H1 (cell line): ENCODE results near the gene RPTOR. TPM values are rescaled to one million over a fixed set of nuclear protein-coding genes. Genes with fewer than 3 reads are reported as not detected.

Experiments used
- EGR1 ChIP-seq: IDR thresholded peaks from 2 replicates; pipeline ENCODE4 v1.6.1; 2011; ENCODE audit warnings: low read depth, low read length, borderline replicate concordance
- EP300 ChIP-seq, 2 experiments: IDR thresholded peaks; 1 replicate in 1 of 2; 2 replicates in 1 of 2; pipeline ENCODE4 v1.6.1; 2011 to 2012; ENCODE audit warnings: low read depth in 2 of 2, low read length in 2 of 2, mild to moderate bottlenecking in 2 of 2, borderline replicate concordance in 1 of 2, inconsistent platforms in 1 of 2, moderate library complexity in 1 of 2
- POU5F1 ChIP-seq: IDR thresholded peaks from 2 replicates; pipeline ENCODE4 v1.6.1; 2011; ENCODE audit warnings: low read depth, mild to moderate bottlenecking, low read length, moderate library complexity
- ZNF274 ChIP-seq: IDR thresholded peaks from 2 replicates; pipeline ENCODE4 v1.7.0; 2012; ENCODE audit warnings: low read length, borderline replicate concordance; ENCODE audit errors: extremely low read depth
- polyA plus RNA-seq, 7 experiments: library from polyadenylated mRNA; depleted of rRNA in 3 of 7; stranded (reverse) in 5 of 7; unstranded in 2 of 7; fragments of >200 nt in 5 of 7; fragments of 200-250 nt in 2 of 7; gene quantifications; 1 replicate in 5 of 7; 2 replicates in 1 of 7; 4 replicates in 1 of 7; pipeline versions ENCODE4 v1.2.1 to v1.2.3, GENCODE V29; 2011 to 2013; ENCODE audit warnings: missing spikeins in 2 of 7, mixed read lengths in 2 of 7
- total RNA-seq: library from RNA; stranded (reverse); fragmentation: NEBNext Ultra II Directional; extraction: Animal tissue kit (Norgen Biotek cat#: 25700); gene quantifications from 2 replicates; pipeline ENCODE4 v1.2.1, GENCODE V29; 2021

Gene RPTOR
- total and polyA plus RNA-seq, 2 of the 8 experiments (the other 6 are each of a cell fraction or from before 2014, with no cell fraction given) = 6.9 to 28.7 TPM

- TF ChIP-seq EGR1 (no peak), EP300 (IDR thresholded peaks at IDR 0.05; ENCODE audit: borderline replicate concordance in 1 of 2, low read depth in 2 of 2, low read length in 2 of 2) (no peak), ZNF274 (no peak), POU5F1 (no peak)
These were observed 350.1 kb downstream of the RPTOR start (continued) for GRCh38 chr17:80894726-80895125.
